HG03045 (cell line): Measurements from ENCODE around the gene EIPR1.
"Not testable (repeated sequence)": the region's sequence is repeated elsewhere in the genome, so short reads cannot be mapped to it uniquely, and the experiment has no call there.

ENCODE experiments used
- ATAC-seq: cut with Tn5 transposase; IDR thresholded peaks from one replicate; pipeline ENCODE4 v1.9.1; 2021; ENCODE audit warnings: mild to moderate bottlenecking, moderate library complexity; ENCODE audit not compliant: unreplicated experiment

Gene EIPR1

DNA sequence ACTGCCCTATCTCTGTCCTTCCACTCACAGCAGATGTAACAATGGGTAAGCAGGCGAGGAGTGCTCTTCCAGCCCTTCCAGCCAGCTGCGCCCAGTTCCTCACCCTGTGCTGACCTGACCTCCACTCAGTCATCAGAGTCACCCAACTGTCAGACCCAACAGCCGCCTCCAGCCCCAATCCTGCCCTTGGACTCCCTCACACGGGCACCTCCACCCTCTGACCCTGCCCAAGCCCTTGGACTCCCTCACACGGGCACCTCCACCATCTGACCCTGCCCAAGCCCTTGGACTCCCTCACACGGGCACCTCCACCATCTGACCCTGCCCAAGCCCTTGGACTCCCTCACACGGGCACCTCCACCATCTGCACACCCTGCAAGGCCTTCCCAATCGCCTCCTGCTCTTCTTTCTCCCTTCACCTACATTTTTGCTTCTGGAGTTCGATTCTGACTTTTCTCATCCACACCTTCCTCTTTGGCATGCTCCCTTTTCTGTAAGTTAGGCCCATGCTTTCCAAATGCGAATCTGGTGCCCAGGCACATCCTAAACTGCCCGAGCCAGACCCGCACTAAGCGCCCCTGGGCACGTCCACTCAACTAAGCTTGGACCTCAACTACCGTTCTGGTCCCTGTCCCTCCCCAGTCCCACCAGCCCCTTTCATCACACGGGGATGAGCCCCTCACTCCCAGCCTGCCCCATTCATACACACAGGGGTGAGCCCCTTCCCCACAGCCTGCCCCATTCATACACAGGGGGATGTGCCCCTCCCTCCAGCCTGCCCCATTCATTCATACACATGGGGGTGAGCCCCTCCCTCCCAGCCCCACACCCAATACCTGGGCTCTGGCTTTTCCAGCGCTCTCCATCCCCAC, 15.9 kb downstream of the EIPR1 start:
- no peak for ATAC-seq

DNA sequence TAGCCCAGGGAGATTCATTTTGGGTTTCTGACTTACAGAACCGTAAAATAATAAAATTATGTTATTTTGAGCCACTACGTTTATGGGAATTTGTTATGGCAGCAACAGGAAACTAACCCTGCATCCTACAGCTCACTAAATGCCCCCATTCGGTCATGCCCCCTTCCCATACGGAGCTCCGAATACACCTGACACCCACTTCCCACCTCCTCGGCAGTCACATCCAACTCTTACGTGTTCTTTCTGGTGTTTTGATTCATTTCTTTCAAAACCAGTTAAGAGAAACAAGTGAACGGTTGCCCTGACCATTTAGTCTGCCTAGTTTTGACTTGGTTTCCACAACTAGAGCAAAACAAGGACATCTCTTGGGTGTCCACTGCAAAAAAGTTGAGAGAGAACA, 19.7 kb downstream of the EIPR1 start:
- ATAC-seq, result no peak

DNA sequence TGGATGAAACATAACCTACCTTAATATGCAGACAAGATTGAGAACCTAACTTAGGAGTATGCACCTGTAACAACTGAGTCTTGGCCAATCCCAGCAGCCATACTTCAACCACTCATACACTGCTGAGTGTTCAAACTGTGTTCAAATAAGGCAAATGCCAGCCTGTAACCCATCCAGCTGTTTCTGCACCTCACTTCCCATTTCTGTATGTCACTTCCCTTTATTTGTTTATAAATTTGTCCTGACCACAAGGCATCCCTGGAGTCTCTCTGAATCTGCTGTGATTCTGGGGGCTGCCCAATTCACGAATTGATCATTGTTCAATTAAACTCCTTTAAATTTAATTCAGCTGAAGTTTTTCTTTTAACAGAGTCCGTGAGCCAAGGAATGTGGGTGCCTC, 20.2 kb downstream of the EIPR1 start:
- ATAC-seq, result not testable (repeated sequence)

GRCh38 chr2:3356799-3357198, 20.8 kb downstream of the EIPR1 start:
- no peak for ATAC-seq

DNA sequence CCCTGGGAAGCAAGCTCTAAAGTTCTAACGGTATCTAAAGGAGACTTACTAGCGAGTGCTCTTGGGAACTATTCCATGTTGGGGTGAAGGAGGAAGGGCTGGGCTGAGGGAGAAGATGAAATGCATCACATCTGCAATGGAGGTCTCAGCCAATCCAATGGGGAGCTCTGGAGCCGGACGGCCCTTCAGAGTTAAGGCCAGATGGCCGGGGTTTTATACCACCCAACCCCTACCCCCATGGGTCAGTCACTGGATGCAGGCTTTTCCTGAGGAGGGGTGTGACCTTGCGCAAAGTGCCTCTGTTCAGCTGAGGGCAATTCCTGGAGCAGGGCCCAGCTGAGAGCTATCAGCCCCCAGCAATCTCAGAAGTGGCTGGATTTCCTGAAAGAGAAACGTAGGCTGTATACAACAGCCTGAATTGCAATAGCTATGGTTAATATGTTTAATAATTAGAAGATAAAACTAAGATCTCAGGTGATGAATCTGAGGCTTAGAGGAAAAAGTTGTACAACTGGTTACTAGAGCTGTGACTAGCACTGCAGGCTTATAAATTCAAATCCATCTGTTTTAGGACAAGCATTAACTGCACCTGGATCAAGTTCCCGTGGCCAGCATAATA, 21.6 kb downstream of the EIPR1 start:
- no peak for ATAC-seq

GRCh38 chr2:3354986-3355385, 22.6 kb downstream of the EIPR1 start:
- ATAC-seq, result no peak

DNA sequence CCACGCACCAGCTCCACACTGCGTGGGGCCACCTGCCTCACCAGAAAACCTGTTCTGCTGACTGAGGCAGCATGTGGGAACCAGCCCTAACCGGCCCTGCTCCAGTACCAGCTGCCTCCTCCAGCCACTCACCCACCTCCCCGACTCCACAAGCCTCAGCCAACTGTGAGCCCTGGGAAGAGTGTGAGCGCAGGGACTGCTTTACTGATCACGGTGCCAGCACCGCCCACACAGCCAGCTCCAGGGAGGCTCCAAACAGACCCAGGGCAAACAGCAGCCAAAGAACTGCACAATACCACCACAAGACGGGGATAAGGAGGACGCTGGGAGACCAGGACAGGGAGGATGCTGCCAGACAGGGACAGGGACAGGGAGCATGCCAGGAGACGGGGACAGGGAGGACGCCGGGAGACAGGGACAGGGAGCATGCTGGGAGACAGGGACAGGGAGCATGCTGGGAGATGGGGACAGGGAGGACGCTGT, 28.4 kb downstream of the EIPR1 start:
- ATAC-seq, result no peak

- no peak for ATAC-seq
Measured at GRCh38 chr2:3348767-3349166, 28.9 kb downstream of the EIPR1 start.

GRCh38 chr2:3345621-3346020, 32.0 kb downstream of the EIPR1 start:
- no peak for ATAC-seq

DNA sequence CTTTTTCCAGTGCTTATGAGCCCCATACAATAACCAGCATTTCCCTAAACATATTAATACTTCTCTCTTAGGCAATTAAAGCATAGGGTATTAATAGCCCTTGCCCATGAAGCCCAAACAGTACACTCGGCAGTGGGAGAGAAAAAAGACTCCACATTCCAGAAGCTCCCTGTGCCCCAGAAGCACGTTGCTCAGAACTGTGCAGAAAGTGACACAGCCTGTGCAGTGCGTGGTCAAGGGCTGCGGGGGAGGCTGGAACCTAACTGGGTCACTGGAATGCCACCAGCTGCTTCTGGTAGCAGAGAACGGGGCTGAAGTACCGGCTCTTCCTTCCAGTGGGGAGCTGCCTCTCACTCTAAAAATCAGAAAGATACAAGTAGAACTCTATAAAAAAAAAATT, 32.7 kb downstream of the EIPR1 start:
- ATAC-seq, result no peak

DNA sequence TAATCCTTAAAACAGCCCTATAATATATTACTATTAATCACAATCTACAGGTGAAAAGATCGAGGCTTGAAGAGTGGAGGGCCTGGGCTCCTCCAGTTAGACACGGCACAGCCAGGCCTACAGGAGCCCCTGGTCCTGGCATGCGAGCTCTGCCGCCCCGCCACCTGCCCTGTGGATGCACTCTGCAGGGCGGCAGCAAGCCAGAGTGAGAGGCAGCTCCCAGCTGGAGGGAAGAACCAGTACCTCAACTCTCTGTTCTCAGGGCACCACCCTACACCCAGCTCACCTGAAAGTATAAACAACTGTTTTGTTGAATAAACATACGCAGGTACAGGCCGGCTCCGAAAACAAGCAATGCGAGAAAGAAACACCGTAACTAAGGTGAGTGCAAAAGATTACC, 34.6 kb downstream of the EIPR1 start:
- ATAC-seq, result no peak

DNA sequence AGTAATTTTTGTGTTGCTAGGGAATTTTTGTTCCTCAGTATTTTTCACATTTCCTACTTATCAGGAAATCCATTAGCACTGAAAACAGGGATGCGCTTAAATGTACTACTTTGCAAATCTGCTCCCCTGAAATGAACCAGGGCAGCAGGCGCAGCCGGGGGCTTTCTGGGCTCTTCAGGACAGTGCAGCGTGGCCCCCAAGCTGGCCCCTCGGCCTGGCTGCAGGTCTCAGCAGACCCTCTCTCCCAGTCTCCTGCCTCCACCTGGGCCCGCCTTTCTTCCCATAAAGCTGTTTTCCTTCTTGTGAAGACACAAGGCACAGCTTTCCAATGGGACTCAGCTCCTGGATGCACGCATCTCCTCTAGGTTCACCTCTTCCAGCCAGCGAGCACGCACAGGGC, 35.3 kb downstream of the EIPR1 start:
- no peak for ATAC-seq

GRCh38 chr2:3341336-3341735, 36.3 kb downstream of the EIPR1 start:
- ATAC-seq, result no peak

DNA sequence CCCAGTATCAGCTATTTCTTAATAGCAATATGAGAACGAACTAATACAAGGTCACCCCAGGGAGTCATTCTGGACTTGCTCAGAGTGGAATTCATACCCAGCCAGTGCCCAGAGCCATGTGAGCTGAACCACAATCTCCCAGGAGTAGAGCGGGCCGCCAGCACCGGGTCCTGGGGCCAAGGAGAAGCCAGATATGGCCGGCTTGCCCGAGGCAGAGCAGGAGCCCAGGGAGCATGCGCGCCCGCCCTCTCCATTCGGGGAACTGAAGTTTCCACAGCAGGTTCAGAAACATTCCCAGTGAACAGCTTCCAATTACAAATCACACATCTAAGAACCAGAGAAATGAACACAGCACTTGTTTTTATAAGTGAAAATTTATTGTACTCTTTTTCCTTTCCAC, 37.5 kb downstream of the EIPR1 start:
- ATAC-seq, result no peak

GRCh38 chr2:3338340-3338739, 39.3 kb downstream of the EIPR1 start:
- ATAC-seq, result no peak

GRCh38 chr2:3336844-3337243, 40.8 kb downstream of the EIPR1 start:
- ATAC-seq, result no peak

DNA sequence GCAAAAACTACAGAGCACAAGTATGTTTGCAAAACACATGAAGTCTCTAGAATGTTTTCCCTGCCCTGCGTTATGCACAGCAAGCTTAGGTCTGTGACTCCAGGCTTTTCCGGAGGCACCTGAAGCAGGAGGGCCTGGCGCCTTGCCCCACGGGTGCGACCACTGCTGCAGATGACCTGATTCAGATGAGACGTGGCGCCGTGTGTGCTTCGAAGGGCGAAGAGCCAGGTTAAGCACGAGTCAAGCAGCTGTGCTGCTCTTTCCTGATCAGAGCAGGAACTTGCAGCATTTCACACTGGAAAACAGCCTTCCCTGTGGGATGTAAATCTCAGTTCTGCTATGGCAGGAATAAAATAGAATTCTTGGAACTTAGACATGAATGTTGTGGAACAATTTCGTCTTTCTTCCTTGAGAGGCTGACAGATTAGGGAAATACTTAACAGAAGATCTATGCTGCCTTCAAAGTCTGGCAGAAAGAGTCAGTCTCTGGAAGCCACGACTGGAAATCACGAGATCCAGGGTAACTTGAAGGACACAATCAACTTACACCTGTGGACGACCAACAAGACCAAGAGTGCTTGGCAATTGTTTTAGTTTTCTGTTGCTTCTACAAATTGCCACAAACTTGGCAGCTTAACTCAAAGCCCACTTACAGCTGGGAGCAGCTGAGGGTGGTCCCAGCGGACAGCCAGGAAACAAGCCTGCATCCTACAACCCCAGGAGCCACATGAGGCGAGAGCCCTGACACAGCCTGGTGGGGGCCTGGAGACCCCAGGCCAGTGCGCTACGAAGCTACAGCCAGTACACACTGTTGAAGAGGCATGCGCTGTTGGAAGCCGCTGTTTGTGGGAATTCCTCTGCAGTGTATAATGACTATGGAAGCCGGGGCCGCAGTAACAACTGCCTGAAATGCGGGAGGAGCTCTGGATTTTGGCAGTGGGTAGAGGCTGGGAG, 42.9 kb downstream of the EIPR1 start:
- no peak for ATAC-seq

DNA sequence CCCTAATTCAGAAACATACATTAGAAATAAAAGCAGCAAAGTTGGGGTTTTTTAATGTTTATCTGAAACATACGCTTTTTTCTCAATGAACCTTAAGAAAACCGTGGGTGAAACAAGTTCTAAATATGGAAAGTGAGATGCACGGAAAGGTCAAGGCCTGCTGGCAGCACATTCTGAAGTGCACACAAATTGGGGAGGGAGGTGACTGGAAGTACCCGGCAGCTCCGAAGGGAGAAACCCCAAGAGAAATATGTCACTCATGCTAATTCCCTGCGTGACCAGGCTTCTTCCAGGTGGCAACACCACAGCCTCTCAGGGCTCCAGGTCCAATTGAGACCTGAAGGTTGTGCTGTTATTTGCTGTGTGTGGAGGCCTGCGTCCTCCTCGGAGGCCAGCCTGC, 45.5 kb downstream of the EIPR1 start:
- ATAC-seq, result no peak

DNA sequence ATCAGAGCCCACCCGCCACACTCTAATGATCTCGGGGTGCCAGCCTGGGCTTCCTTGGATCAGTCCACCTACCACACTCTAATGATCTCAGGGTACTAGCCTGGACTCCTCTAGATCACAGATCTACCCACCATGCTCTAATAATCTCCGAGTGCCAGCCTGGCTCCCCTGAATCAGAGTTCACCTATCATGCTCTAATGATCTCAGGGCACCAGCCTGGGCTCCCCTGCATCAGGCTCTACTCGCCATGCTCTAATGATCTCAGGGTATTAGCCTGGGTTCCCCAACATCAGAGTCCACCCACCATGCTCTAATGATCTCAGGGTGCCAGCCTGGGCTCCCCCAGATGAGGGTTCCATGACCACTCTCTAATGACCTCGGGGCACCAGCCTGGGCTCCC, 48.1 kb downstream of the EIPR1 start:
- ATAC-seq, result no peak

GRCh38 chr2:3326871-3327270, 50.7 kb downstream of the EIPR1 start:
- no peak for ATAC-seq

DNA sequence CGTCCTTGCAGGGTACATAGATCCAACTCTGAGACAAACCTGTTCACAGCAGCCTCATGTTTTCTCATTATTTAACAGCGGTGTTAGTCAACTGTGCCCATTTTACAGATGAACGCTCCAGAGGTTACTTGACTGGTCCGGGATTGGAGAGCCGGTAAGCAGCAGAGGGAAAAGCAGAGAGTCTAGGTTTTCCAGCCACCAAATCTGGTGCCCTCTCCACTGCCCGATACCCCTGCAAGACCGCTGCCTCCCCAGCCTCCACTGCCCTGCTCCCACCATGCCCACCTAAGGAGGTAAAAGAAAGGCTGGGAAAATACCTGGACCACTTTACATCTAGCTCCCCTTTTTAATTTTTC, 51.5 kb downstream of the EIPR1 start:
- no peak for ATAC-seq
